ENCODE data around the gene ABCC9.
"Not testable (repeated sequence)": the region's sequence is repeated elsewhere in the genome, so short reads cannot be mapped to it uniquely, and the experiment has no call there.

Gene ABCC9

GRCh38 chr12:21813751-21814150 lies 127.5 kb downstream of the ABCC9 start:
- H3K4me3 ChIP-seq (ENCODE audit: low read length): no peak overlapping the region
- DNase-seq (ENCODE audit: low read depth): no peak

DNA sequence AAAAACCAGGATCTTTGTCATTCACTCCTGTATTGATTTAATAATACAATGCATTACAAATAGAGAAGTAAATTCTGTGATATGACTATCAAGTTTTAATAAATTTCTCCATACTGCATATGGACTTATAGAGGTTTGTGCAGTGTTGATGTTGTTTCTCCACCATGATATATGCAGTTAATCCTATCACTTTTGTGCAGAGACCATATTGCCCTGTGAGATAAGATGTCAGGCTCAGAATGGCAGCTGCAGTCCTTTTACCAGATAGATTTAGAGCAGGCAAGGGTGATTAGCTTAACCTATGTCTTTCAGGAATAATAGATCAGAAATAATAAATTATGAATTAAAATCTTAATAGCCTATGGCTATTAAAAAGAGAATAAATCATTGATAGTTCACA lies 128.1 kb downstream of the ABCC9 start:
- no peak for DNase-seq (ENCODE audit: low read depth)
- H3K4me3 ChIP-seq (ENCODE audit: low read length): no peak overlapping the region
- no peak for TF ChIP-seq CTCF (conservative IDR thresholded peaks at IDR 0.05; ENCODE audit: low read length)

More at GRCh38 chr12:21813751-21814150, 127.5 kb downstream of the ABCC9 start:
- no peak for TF ChIP-seq CTCF (conservative IDR thresholded peaks at IDR 0.05; ENCODE audit: low read length)

DNA sequence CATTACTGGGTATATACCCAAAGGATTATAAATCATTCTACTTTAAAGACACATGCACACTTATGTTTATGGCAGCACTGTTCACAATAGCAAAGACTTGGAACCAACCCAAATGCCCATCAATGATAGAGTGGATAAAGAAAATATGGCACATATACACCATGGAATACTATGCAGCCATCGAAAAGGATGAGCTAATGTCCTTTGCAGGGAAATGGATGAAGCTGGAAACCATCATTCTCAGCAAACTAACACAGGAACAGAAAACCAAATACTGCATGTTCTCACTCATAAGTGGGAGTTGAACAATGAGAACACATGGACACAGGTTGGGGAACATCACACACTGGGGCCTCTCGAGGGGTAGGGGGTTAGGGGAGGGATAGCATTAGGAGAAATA lies 128.9 kb downstream of the ABCC9 start:
- DNase-seq (ENCODE audit: low read depth); H3K4me3 ChIP-seq (ENCODE audit: low read length): not testable (repeated sequence)

- no peak overlapping the region for H3K4me3 ChIP-seq (ENCODE audit: low read length)
- DNase-seq (ENCODE audit: low read depth): no peak
- no peak for TF ChIP-seq CTCF (conservative IDR thresholded peaks at IDR 0.05; ENCODE audit: low read length)
These were observed 132.1 kb downstream of the ABCC9 start for GRCh38 chr12:21809100-21809499.

DNA sequence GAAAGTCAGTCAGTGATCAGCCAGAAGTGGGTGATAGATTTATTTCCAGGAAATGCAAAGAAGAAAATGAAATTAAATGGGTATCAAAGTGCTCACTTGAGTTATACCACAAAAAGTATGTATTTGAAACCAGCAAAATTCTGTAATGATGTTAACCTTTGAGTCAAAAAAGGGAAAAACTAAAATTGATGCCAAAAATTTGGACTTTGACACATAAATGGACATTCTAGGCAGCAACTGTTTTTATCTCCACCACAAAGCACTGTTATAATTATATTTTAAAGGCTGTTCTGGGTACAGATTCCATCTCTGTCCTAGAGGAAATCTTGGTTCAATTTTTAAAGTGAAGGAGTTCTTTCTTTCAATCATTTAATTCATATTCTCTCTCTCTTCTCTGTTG lies 135.0 kb downstream of the ABCC9 start:
- no peak for DNase-seq (ENCODE audit: low read depth)
- H3K4me3 ChIP-seq (ENCODE audit: low read length): no peak overlapping the region
- TF ChIP-seq CTCF (conservative IDR thresholded peaks at IDR 0.05; ENCODE audit: low read length): no peak

- DNase-seq (ENCODE audit: low read depth): no peak
- no peak for TF ChIP-seq CTCF (conservative IDR thresholded peaks at IDR 0.05; ENCODE audit: low read length)
- H3K4me3 ChIP-seq (ENCODE audit: low read length): no peak overlapping the region
These were observed 139.5 kb downstream of the ABCC9 start for GRCh38 chr12:21801522-21802288.

- TF ChIP-seq CTCF (conservative IDR thresholded peaks at IDR 0.05; ENCODE audit: low read length): no peak
- no peak for DNase-seq (ENCODE audit: low read depth)
- H3K4me3 ChIP-seq (ENCODE audit: low read length): no peak overlapping the region
These were observed 141.2 kb downstream of the ABCC9 start for GRCh38 chr12:21800011-21800410.
